SKM-1 (cell line): ENCODE measurements around the gene CXCL1.

Source experiments
- DNase-seq: peaks from one replicate; lab custom pipeline; 2025; ENCODE audit not compliant: unreplicated experiment; lab: John Stamatoyannopoulos, UW

The CXCL1 gene

GRCh38 chr4:73916172-73916925, 47.2 kb downstream of the CXCL1 start:
- DNase-seq: no peak

GRCh38 chr4:73917081-73917501, 47.9 kb downstream of the CXCL1 start:
- no peak for DNase-seq

GRCh38 chr4:73918058-73918457, 48.9 kb downstream of the CXCL1 start:
- no peak for DNase-seq

- no peak for DNase-seq
Observed at GRCh38 chr4:73919691-73920090, 50.5 kb downstream of the CXCL1 start.
